ENCODE data around the gene MYG1. TPM values are rescaled to one million over a fixed set of nuclear protein-coding genes. Genes with fewer than 3 reads are reported as not detected.

Gene MYG1
- polyA plus RNA-seq, 1 of the 3 experiments (the other 2 are of a cell fraction): 101 TPM

DNA sequence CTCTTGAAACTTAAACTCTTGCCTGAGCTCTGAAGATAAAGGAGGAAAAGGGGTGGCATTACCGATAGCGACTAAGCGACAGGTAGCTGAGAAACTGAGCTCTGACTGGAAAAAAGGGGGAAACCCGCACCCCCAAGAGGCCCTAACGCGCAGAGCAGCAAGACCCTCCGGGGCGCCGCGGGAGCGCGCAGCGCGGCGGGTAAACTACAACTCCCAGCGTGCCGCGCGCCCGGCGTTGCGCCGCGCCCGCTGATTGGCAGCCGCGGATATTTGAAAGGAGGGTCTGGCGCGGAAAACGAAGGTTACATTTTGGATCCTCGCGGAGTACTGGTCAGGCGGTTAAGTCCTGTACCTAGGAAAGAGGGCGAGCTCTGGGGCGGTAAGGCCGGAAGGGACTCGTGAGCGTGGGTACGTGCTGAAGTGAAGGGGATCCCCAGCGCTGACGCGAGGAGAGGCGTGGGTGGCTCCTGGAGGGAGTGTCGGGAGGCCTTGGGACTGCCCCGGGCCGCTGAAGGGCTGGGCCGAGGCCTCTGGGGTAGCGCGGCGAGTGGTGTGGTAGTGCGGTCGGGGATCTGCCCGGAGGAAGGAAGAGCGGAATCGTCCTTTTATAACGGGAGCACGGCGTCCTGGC is 31.4 kb upstream of the MYG1 start, which contains the start of gene ESPL1 (continued):
- TF ChIP-seq MXI1 (IDR thresholded peaks at IDR 0.05; ENCODE audit: low read depth, low read length) (peak; percentile 93), JUND (IDR thresholded peaks at IDR 0.05) (no peak), GATA2 (CRISPR knock-in tag; IDR thresholded peaks at IDR 0.05) (no peak), USF2 (IDR thresholded peaks at IDR 0.05; ENCODE audit: borderline replicate concordance, low read depth, low read length) (no peak), SMC3 (IDR thresholded peaks at IDR 0.05; ENCODE audit: low read depth, low read length) (peak; percentile 53; the same call in 1 of the 2 replicates), YY1 (IDR thresholded peaks at IDR 0.05; ENCODE audit: low read depth) (no peak), TEAD4 (IDR thresholded peaks at IDR 0.05; ENCODE audit: borderline replicate concordance, insufficient read depth) (no peak), RCOR1 (IDR thresholded peaks at IDR 0.05; ENCODE audit: low read length) (no peak), TAF1 (IDR thresholded peaks at IDR 0.05; ENCODE audit: borderline replicate concordance, low read depth, low read length) (0 out of 2 replicates have a peak, but pooled peaks have one; percentile 26), MAX (IDR thresholded peaks at IDR 0.05; ENCODE audit: low read depth) (peak; percentile 57)

DNA sequence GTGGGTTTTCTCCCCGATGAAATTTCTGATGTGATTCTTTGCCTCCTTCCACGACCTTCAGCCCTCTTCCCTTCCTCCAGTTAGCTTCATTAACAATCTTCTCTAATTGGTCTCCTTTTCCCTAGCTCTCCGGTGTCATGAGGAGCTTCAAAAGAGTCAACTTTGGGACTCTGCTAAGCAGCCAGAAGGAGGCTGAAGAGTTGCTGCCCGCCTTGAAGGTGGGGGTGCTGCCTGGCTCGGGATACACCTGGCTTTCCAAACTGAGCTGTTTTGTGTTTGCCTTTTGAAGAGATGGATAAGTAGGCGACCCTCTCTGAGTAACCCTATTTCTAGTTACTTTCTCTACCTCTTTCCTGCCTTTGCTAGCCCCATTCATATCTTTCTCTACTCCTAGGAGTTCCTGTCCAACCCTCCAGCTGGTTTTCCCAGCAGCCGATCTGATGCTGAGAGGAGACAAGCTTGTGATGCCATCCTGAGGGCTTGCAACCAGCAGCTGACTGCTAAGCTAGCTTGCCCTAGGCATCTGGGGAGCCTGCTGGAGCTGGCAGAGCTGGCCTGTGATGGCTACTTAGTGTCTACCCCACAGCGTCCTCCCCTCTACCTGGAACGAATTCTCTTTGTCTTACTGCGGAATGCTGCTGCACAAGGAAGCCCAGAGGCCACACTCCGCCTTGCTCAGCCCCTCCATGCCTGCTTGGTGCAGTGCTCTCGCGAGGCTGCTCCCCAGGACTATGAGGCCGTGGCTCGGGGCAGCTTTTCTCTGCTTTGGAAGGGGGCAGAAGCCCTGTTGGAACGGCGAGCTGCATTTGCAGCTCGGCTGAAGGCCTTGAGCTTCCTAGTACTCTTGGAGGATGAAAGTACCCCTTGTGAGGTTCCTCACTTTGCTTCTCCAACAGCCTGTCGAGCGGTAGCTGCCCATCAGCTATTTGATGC is 30.6 kb upstream of the MYG1 start:
- H3F3A ChIP-seq (replicated peaks; ENCODE audit: insufficient read depth): no peaks in the 10 kb centered on the region
- no peaks in the 10 kb centered on the region for H3K9me3 ChIP-seq
- no peaks in the 10 kb centered on the region for H3K9me2 ChIP-seq
- 61% methylated on average over 20 of the region's 20 CpGs for WGBS (ENCODE audit: low lambda C conversion rate)
- H2AFZ ChIP-seq (ENCODE audit: low read depth): peak overlapping the region; percentile 90
- H3K9ac ChIP-seq: peak overlapping the region; percentile 74
- H3K27me3 ChIP-seq (ENCODE audit: insufficient read depth): no peaks in the 10 kb centered on the region
- H3K4me1 ChIP-seq (ENCODE audit: control insufficient read depth in 1 of 2, insufficient read depth in 2 of 2, low read depth in 1 of 2, low read length in 1 of 2): peaks cover 5 to 21% of the 10 kb centered on the region in 2 experiments; a peak in 2 of 4 replicates
- H3K4me3 ChIP-seq (ENCODE audit: low read depth in 2 of 2, low read length in 1 of 2): peak overlapping the region; percentile 76
- no peaks in the 10 kb centered on the region for H4K20me1 ChIP-seq (ENCODE audit: insufficient read depth)
- ChIA-PET CTCF (interaction anchor here (0.6 to 14.0 kb wide), 19 partner anchors 10 to 203 kb away, joined by 3 to 223 read pairs (median 6); partner anchors contain the start of gene AAAS), POLR2A (interaction anchor here (1.0 to 1.2 kb wide), 3 partner anchors 17 to 88 kb away, joined by 3 to 4 read pairs (median 3); partner anchors contain the start of genes CSAD and PFDN5)
- peaks cover 48% of the 10 kb centered on the region for H3K79me2 ChIP-seq (ENCODE audit: insufficient read depth)
- peak; percentile 39 for DNase-seq
- H3K4me2 ChIP-seq: peak overlapping the region; percentile 95
- peaks cover 0 to under 1% of the 10 kb centered on the region in 2 experiments for H3K36me3 ChIP-seq (replicated peaks in 1 of 2; ENCODE audit: control insufficient read depth in 1 of 2, insufficient read depth in 2 of 2, low read length in 1 of 2)
- H3K27ac ChIP-seq (ENCODE audit: low read depth in 2 of 2, low read length in 1 of 2): 0 out of 4 replicates have a peak overlapping the region, but pooled peaks of 1 of the 2 experiments have one; percentile 5
- TF ChIP-seq MEF2A (IDR thresholded peaks at IDR 0.05; ENCODE audit: borderline replicate concordance, low read depth) (no peak), CTCF (IDR thresholded peaks at IDR 0.05) (no peak), CHD2 (IDR thresholded peaks at IDR 0.05; ENCODE audit: low read length, partially characterized antibody) (no peak), TAF1 (IDR thresholded peaks at IDR 0.05; ENCODE audit: borderline replicate concordance, low read depth, low read length) (no peak), RAD21 (IDR thresholded peaks at IDR 0.05; ENCODE audit: low read length) (no peak), NRF1 (IDR thresholded peaks at IDR 0.05; ENCODE audit: low read depth, low read length) (no peak), SIN3A (IDR thresholded peaks at IDR 0.05; ENCODE audit: borderline replicate concordance, low read depth, low read length) (no peak), POLR2AphosphoS5 (IDR thresholded peaks at IDR 0.05; ENCODE audit: low read depth, low read length) (no peak), YY1 (IDR thresholded peaks at IDR 0.05; ENCODE audit: low read depth) (no peak), PBX3 (IDR thresholded peaks at IDR 0.05) (no peak), ELF1 (IDR thresholded peaks at IDR 0.05) (no peak), USF2 (IDR thresholded peaks at IDR 0.05; ENCODE audit: borderline replicate concordance, low read depth, low read length) (no peak), NFIC (IDR thresholded peaks at IDR 0.05; ENCODE audit: borderline replicate concordance) (no peak)
- TF ChIP-seq, protein P1, sequence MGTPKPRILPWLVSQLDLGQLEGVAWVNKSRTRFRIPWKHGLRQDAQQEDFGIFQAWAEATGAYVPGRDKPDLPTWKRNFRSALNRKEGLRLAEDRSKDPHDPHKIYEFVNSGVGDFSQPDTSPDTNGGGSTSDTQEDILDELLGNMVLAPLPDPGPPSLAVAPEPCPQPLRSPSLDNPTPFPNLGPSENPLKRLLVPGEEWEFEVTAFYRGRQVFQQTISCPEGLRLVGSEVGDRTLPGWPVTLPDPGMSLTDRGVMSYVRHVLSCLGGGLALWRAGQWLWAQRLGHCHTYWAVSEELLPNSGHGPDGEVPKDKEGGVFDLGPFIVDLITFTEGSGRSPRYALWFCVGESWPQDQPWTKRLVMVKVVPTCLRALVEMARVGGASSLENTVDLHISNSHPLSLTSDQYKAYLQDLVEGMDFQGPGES (IDR thresholded peaks at IDR 0.05; ENCODE audit: low read depth, low read length): no peak
- TF ChIP-seq, protein P2, sequence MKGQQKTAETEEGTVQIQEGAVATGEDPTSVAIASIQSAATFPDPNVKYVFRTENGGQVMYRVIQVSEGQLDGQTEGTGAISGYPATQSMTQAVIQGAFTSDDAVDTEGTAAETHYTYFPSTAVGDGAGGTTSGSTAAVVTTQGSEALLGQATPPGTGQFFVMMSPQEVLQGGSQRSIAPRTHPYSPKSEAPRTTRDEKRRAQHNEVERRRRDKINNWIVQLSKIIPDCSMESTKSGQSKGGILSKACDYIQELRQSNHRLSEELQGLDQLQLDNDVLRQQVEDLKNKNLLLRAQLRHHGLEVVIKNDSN (IDR thresholded peaks at IDR 0.05; ENCODE audit: borderline replicate concordance, low read depth): no peak
